Cardiac muscle cell (in vitro differentiated cells and primary cell): ENCODE results near the gene NME8. TPM values are rescaled to one million over a fixed set of nuclear protein-coding genes. Genes with fewer than 3 reads are reported as not detected.
A peak's percentile ranks its signal among the peaks of the same experiment; 100 is the strongest.

Source experiments
- DNase-seq, 2 donors: peaks; one replicate each; pipeline versions ENCODE4 v3.0.0 to v3.0.0-alpha.2; 2010 to 2017; ENCODE audit warnings: low read depth in 1 of 2, low spot score in 1 of 2
- H3K27ac ChIP-seq: fragments of 200-600 bp; sonication (generic); 2 replicates; pipeline ENCODE4 v1.5.1; 2016
- H3K27me3 ChIP-seq: fragments of 200-600 bp; sonication (generic); 2 replicates; pipeline ENCODE4 v1.6.0; 2016; ENCODE audit warnings: control low read depth
- H3K36me3 ChIP-seq: fragments of 200-600 bp; sonication (generic); 2 replicates; pipeline ENCODE4 v1.5.1; 2016; ENCODE audit warnings: control low read depth
- H3K4me1 ChIP-seq: fragments of 200-600 bp; sonication (generic); 2 replicates; pipeline ENCODE4 v1.8.1; 2017; ENCODE audit warnings: low read depth, mild to moderate bottlenecking, mixed run types
- H3K4me3 ChIP-seq: fragments of 200-600 bp; sonication (generic); 2 replicates; pipeline ENCODE4 v1.5.1; 2016; ENCODE audit warnings: mild to moderate bottlenecking
- H3K9me3 ChIP-seq: fragments of 200-600 bp; sonication (generic); 2 replicates; pipeline ENCODE4 v1.5.1; 2017; ENCODE audit warnings: low read depth, mild to moderate bottlenecking, control low read depth
- polyA plus RNA-seq: library from polyadenylated mRNA; unstranded; fragments of >200 nt; fragmentation: Nextera tagmentation; extraction: Ambion mirVana; gene quantifications from 2 replicates; pipeline ENCODE4 v1.2.1, GENCODE V29; 2016
- total RNA-seq: library from RNA; depleted of rRNA; stranded (reverse); fragments of >200 nt; gene quantifications from 2 replicates; pipeline ENCODE4 v1.2.3, GENCODE V29; 2016
- TF ChIP-seq, protein P1 (sequence below): IDR thresholded peaks from 2 replicates; pipeline ENCODE4 v1.5.1; 2012; ENCODE audit warnings: low read depth, mild to moderate bottlenecking, low read length

The NME8 gene
- total and polyA plus RNA-seq, 2 experiments from 2014 or later = 0.06 TPM; not detected in 1

DNA sequence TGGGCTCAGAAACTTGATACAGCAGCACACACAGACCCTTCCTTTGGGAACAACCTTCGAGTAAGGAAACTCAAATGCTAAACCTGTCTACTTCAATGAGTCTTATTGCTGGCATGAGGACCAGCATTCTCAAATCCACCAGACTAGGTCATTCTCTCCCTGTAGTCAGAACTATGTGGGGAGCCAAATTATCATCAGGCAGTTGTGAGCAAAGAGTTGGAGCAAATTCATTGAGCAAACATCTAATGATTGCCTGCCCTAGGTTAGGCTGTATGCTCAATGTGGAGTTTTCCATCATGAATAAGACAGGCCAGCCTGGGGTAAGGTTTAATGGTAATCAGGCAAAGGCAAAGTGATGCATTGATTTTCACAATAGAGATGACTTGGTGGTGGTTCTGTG lies 75.6 kb downstream of the NME8 start:
- Histone ChIP-seq H3K4me1 (peaks cover 17% of the 10 kb centered on the region), H3K4me3 (no peak overlapping the region), H3K36me3 (no peaks in the 10 kb centered on the region), H3K9me3 (no peaks in the 10 kb centered on the region), H3K27ac (no peak overlapping the region), H3K27me3 (peaks cover 8% of the 10 kb centered on the region)
- DNase-seq = no peak
- TF ChIP-seq, protein P1, sequence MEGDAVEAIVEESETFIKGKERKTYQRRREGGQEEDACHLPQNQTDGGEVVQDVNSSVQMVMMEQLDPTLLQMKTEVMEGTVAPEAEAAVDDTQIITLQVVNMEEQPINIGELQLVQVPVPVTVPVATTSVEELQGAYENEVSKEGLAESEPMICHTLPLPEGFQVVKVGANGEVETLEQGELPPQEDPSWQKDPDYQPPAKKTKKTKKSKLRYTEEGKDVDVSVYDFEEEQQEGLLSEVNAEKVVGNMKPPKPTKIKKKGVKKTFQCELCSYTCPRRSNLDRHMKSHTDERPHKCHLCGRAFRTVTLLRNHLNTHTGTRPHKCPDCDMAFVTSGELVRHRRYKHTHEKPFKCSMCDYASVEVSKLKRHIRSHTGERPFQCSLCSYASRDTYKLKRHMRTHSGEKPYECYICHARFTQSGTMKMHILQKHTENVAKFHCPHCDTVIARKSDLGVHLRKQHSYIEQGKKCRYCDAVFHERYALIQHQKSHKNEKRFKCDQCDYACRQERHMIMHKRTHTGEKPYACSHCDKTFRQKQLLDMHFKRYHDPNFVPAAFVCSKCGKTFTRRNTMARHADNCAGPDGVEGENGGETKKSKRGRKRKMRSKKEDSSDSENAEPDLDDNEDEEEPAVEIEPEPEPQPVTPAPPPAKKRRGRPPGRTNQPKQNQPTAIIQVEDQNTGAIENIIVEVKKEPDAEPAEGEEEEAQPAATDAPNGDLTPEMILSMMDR = no peak

- Histone ChIP-seq H3K27ac (no peak overlapping the region), H3K9me3 (no peaks in the 10 kb centered on the region), H3K27me3 (peaks cover 2% of the 10 kb centered on the region), H3K4me1 (peaks cover 23% of the 10 kb centered on the region), H3K4me3 (no peak overlapping the region), H3K36me3 (no peaks in the 10 kb centered on the region)
- TF ChIP-seq, protein P1 = no peak
- DNase-seq = no peak
Measured at GRCh38 chr7:37924491-37925041, 76.2 kb downstream of the NME8 start.

- H3K27me3 ChIP-seq = no peaks in the 10 kb centered on the region
- TF ChIP-seq, protein P1 = no peak
- no peaks in the 10 kb centered on the region for H3K36me3 ChIP-seq
- H3K4me3 ChIP-seq = no peak overlapping the region
- DNase-seq = no peak
- H3K4me1 ChIP-seq = peaks cover 25% of the 10 kb centered on the region
- H3K27ac ChIP-seq = no peak overlapping the region
- no peaks in the 10 kb centered on the region for H3K9me3 ChIP-seq
Measured at GRCh38 chr7:37925620-37926019, 77.2 kb downstream of the NME8 start.

GRCh38 chr7:37927773-37928444 lies 79.5 kb downstream of the NME8 start:
- peak in 1 of 2 donors; percentile 48 for DNase-seq
- no peaks in the 10 kb centered on the region for H3K9me3 ChIP-seq
- H3K4me3 ChIP-seq = no peak overlapping the region
- no peaks in the 10 kb centered on the region for H3K27me3 ChIP-seq
- H3K4me1 ChIP-seq = peaks cover 17% of the 10 kb centered on the region
- TF ChIP-seq, protein P1 = no peak
- peak overlapping the region; percentile 6 for H3K27ac ChIP-seq
- H3K36me3 ChIP-seq = no peaks in the 10 kb centered on the region

DNA sequence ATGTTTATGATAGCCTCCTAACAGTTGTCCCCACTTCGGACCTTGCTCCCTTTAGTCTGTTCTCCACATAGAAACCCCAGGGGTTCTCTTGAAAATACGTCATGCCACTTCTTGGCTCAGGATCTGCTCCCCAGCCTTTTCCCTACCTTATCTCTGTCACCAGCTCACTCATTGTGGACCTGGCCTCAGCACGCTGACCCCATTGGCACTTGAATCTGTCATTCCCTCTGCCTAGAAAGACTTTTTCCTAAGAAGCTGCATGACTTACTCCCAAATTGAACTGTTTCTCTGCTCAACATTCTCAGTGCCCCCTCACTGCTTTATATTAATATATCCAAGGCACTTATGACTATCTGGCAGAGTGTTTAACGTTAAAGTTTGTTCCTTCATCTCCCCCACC lies 80.5 kb downstream of the NME8 start:
- no peaks in the 10 kb centered on the region for H3K36me3 ChIP-seq
- H3K4me1 ChIP-seq = peaks cover 17% of the 10 kb centered on the region
- H3K27ac ChIP-seq = peak overlapping the region; percentile 82
- TF ChIP-seq, protein P1 = no peak
- no peaks in the 10 kb centered on the region for H3K9me3 ChIP-seq
- no peak overlapping the region for H3K4me3 ChIP-seq
- peak in 1 of 2 donors; percentile 21 for DNase-seq
- no peaks in the 10 kb centered on the region for H3K27me3 ChIP-seq
